ENCODE data around the gene TMEM132D. TPM values are rescaled to one million over a fixed set of nuclear protein-coding genes. Genes with fewer than 3 reads are reported as not detected.
"Not testable (repeated sequence)": the region's sequence is repeated elsewhere in the genome, so short reads cannot be mapped to it uniquely, and the experiment has no call there.

Gene TMEM132D
- total RNA-seq, 4 donors from 2014 or later: 0.17 TPM; not detected in 3

DNA sequence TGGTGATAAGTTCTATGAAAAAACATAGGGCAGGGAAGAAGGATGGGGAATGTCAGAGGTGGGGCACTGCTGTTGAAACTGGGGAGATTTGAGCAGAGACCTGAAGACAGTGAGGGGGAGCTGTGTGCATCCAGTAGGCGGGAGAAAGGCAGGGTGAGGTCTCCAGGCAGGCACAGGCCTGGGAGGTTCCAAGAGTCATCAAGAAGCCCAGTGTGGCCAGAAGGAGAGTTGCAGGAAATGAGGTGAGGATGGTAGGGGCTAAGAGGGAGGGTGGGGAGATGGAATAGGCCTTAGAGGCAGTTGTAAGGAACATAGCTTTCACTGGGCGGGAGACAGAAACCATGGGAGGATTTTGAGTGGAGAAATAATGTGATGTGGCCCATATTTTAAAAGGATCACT lies 708.7 kb downstream of the TMEM132D start:
- H3K4me3 ChIP-seq: no peak overlapping the region
- TF ChIP-seq POLR2A (IDR thresholded peaks at IDR 0.05; ENCODE audit: low read depth): no peak
- no peak for TF ChIP-seq POLR2AphosphoS5 (IDR thresholded peaks at IDR 0.05)
- TF ChIP-seq, protein P1, sequence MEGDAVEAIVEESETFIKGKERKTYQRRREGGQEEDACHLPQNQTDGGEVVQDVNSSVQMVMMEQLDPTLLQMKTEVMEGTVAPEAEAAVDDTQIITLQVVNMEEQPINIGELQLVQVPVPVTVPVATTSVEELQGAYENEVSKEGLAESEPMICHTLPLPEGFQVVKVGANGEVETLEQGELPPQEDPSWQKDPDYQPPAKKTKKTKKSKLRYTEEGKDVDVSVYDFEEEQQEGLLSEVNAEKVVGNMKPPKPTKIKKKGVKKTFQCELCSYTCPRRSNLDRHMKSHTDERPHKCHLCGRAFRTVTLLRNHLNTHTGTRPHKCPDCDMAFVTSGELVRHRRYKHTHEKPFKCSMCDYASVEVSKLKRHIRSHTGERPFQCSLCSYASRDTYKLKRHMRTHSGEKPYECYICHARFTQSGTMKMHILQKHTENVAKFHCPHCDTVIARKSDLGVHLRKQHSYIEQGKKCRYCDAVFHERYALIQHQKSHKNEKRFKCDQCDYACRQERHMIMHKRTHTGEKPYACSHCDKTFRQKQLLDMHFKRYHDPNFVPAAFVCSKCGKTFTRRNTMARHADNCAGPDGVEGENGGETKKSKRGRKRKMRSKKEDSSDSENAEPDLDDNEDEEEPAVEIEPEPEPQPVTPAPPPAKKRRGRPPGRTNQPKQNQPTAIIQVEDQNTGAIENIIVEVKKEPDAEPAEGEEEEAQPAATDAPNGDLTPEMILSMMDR (IDR thresholded peaks at IDR 0.05): no peak
- TF ChIP-seq EP300 (IDR thresholded peaks at IDR 0.05): no peak
- no peaks in the 10 kb centered on the region for H3K27me3 ChIP-seq
- 76% methylated on average over 2 of the region's 2 CpGs for WGBS
- intact Hi-C loops (cut with DNase I): no loop called here
- H3K36me3 ChIP-seq: no peaks in the 10 kb centered on the region
- no peaks in the 10 kb centered on the region for H3K4me1 ChIP-seq
- no peak overlapping the region for H3K27ac ChIP-seq (replicated peaks in 1 of 4)
- DNase-seq (ENCODE audit: extremely low spot score): no peak
- peaks cover 0 to 17% (median 10%) of the 10 kb centered on the region in 4 donors for H3K9me3 ChIP-seq

DNA sequence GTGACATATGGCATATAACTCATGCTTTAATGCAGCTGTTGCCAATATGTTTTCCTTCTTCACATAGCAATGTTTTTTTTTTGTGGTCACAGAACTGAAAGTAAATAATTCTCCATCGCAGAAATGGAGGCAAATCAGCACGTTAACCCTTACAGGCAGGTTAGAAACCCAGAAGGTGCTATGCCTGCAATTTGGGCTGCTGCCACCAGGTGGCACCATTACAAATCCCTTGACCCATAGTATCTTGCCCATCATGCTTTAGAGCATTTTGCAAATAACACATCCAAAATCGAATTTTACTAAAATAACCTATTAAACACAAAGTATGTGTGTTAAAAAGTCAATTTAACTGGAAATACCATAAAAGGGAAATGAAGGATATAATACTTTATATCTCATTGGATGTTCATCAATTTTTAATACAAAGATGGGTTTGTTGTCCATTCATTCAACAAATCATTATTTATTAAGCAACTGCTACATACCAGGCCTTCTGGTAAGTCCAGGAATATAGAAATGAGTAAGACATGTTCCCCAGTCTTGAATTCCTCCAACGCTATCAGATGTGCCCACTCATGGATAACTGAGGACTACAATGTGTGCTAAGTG lies 710.5 kb downstream of the TMEM132D start:
- no peak overlapping the region for H3K27ac ChIP-seq (replicated peaks in 1 of 4)
- 60% methylated on average over 4 of the region's 4 CpGs for WGBS
- TF ChIP-seq, protein P1 (IDR thresholded peaks at IDR 0.05): peak in 2 of 3 experiments; percentile 9 to 21
- TF ChIP-seq POLR2A (IDR thresholded peaks at IDR 0.05; ENCODE audit: low read depth): no peak
- no peak for TF ChIP-seq POLR2AphosphoS5 (IDR thresholded peaks at IDR 0.05)
- no peak for TF ChIP-seq EP300 (IDR thresholded peaks at IDR 0.05)

DNA sequence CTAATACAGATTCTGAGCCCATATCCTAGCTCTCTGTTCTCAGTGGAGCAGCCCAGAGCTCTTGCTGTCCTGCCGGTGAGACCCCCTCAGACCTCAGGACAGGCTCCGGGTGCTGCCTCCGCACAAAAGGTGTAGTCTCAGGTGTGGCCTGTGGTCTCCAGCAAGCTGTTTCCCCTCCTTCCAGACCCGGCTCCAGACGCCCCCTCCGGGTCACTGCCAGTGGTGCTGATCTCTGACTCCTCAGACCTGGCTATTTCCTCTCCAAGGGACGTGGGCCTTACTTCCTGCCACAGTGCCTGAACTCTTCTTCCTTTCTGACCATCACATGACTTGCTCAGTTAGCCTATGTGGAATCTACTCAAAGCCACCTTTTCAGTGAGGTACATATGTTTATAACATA lies 713.0 kb downstream of the TMEM132D start:
- Histone ChIP-seq H3K36me3 (no peaks in the 10 kb centered on the region), H3K27ac (replicated peaks in 1 of 4) (no peak overlapping the region), H3K4me3 (no peak overlapping the region), H3K27me3 (peaks cover 0 to 4% (median 0%) of the 10 kb centered on the region in 4 donors), H3K4me1 (no peaks in the 10 kb centered on the region), H3K9me3 (peaks cover 0 to 20% (median 10%) of the 10 kb centered on the region in 4 donors)
- intact Hi-C loops (cut with DNase I): no loop called here
- no peak for DNase-seq (ENCODE audit: extremely low spot score)
- 41% methylated on average over 6 of the region's 7 CpGs for WGBS
- no peak for TF ChIP-seq EP300 (IDR thresholded peaks at IDR 0.05)
- TF ChIP-seq, protein P1 (IDR thresholded peaks at IDR 0.05): no peak

More for the DNA sequence above, 710.5 kb downstream of the TMEM132D start:
- DNase-seq (ENCODE audit: extremely low spot score): no peak
- H3K9me3 ChIP-seq: peaks cover 0 to 17% (median 10%) of the 10 kb centered on the region in 4 donors
- H3K27me3 ChIP-seq: no peaks in the 10 kb centered on the region
- H3K4me1 ChIP-seq: no peaks in the 10 kb centered on the region
- intact Hi-C loops (cut with DNase I): no loop called here
- no peaks in the 10 kb centered on the region for H3K36me3 ChIP-seq
- no peak overlapping the region for H3K4me3 ChIP-seq

DNA sequence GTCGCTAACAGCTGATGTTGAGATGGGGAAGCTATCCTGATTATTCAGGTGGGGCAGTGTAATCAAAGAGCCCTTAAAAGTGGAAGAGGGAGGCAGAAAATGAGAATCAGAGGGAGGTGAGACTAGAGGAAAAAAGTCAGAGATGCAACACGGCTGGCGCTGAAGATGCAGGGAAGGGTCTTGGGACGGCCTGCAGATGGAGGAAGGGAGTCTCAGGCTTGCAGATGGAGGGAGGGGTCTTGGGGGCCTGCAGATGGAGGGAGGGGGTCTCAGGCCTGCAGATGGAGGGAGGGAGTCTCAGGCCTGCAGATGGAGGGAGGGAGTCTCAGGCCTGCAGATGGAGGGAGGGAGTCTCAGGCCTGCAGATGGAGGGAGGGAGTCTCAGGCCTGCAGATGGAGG lies 713.9 kb downstream of the TMEM132D start:
- H3K27ac ChIP-seq (replicated peaks in 1 of 4); H3K4me1 ChIP-seq; intact Hi-C loops (cut with DNase I); H3K27me3 ChIP-seq; H3K36me3 ChIP-seq; DNase-seq (ENCODE audit: extremely low spot score); H3K4me3 ChIP-seq: not testable (repeated sequence)
- peaks cover 0 to 20% (median 10%) of the 10 kb centered on the region in 4 donors for H3K9me3 ChIP-seq
- WGBS: 65% methylated on average over 4 of the region's 4 CpGs

DNA sequence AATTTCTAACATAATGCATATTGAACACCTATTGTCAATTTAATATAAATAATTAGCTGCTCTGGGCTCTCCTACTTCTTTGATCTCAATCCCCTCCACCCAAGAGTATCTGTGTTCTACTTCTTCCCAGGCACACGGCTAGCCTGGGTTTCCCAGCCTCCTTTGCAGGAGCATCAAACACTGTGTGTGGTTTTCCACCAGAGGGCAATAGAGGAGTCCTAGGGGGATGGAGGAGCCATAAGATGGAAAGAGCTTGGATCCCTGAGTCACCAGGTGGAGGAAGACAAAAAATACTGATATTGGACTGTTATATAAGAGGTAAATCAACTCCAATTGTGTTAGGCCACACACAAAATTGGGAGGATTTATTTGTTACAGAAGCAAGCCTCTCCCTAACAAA lies 716.9 kb downstream of the TMEM132D start:
- TF ChIP-seq EP300 (IDR thresholded peaks at IDR 0.05): no peak
- TF ChIP-seq POLR2AphosphoS5 (IDR thresholded peaks at IDR 0.05): no peak
- no peak for TF ChIP-seq POLR2A (IDR thresholded peaks at IDR 0.05; ENCODE audit: low read depth)
- TF ChIP-seq, protein P1 (IDR thresholded peaks at IDR 0.05): no peak
- Histone ChIP-seq H3K36me3 (no peaks in the 10 kb centered on the region), H3K27me3 (peaks cover 0 to 16% (median 0%) of the 10 kb centered on the region in 4 donors), H3K27ac (replicated peaks in 1 of 4) (no peak overlapping the region), H3K4me3 (no peak overlapping the region), H3K4me1 (no peaks in the 10 kb centered on the region), H3K9me3 (peaks cover 0 to 3% (median 0%) of the 10 kb centered on the region in 4 donors)
- no peak for DNase-seq (ENCODE audit: extremely low spot score)
- 92% methylated on average over 1 of the region's 1 CpG for WGBS
- intact Hi-C loops (cut with DNase I): no loop called here
